HepG2 (cell line): Measurements from ENCODE around the gene ST6GALNAC2. TPM values are rescaled to one million over a fixed set of nuclear protein-coding genes. Genes with fewer than 3 reads are reported as not detected.

Experiments used
- ATAC-seq: fragments of 200-7000 bp; cut with Tn5 transposase; 3 replicates; pipeline ENCODE4 v1.9.1; 2020; ENCODE audit warnings: mild to moderate bottlenecking, moderate library complexity
- BruUV-seq: library from RNA; stranded (reverse); fragments of 400-500 nt; replicated peaks from 2 replicates; lab custom pipeline; 2021; lab: Mats Ljungman, UMichigan
- CTCF ChIA-PET: fragments of 300-600 bp; formaldehyde crosslinking; extraction: SDS; loops from one replicate; lab custom pipeline; 2021; ENCODE audit warnings: low total read pairs, inconsistent platforms, low intra/inter-chr PET ratio; lab: Yijun Ruan, JAX
- POLR2A ChIA-PET: fragments of 350-600 bp; sonication (Branson Sonifier 250); formaldehyde crosslinking; loops from one replicate; lab custom pipeline; 2020; ENCODE audit warnings: antibody characterized with exemption, inconsistent platforms; lab: Yijun Ruan, JAX
- DNase-seq: peaks from one replicate; pipeline ENCODE4 v3.0.0-alpha.2; 2015; ENCODE audit warnings: low spot score
- FAIRE-seq: peaks from 3 replicates; lab custom pipeline; 2011; peaks lifted over from hg19 to GRCh38; lab: Jason Lieb, UNC
- H2AFZ ChIP-seq: one replicate; pipeline ENCODE4 v1.6.1; 2011; ENCODE audit warnings: low read length, inconsistent platforms
- H3K27ac ChIP-seq: fragments of 300-600 bp; 3 replicates; pipeline ENCODE4 v1.8.0; 2011; ENCODE audit warnings: mixed run types, mild to moderate bottlenecking, mixed read lengths, low read length, inconsistent platforms; ENCODE audit not compliant: insufficient read depth; ENCODE audit errors: extremely low read length
- H3K27me3 ChIP-seq, 2 experiments: fragments of 200-600 bp in 1 of 2; 2 replicates in 1 of 2; 3 replicates in 1 of 2; pipeline versions ENCODE4 v1.6.0 to v1.8.0; 2011; ENCODE audit warnings: low read length in 2 of 2, mild to moderate bottlenecking in 2 of 2, moderate library complexity in 2 of 2, inconsistent platforms in 1 of 2; ENCODE audit not compliant: insufficient read depth in 2 of 2, control insufficient read depth in 1 of 2
- H3K36me3 ChIP-seq, 2 experiments: fragments of 200-600 bp in 1 of 2; replicated peaks in 1 of 2; 2 replicates in 1 of 2; 3 replicates in 1 of 2; pipeline versions ENCODE4 v1.5.1 to v1.8.0; 2011; ENCODE audit warnings: low read length in 2 of 2, inconsistent platforms in 1 of 2; ENCODE audit not compliant: insufficient read depth in 2 of 2, control insufficient read depth in 1 of 2
- H3K4me1 ChIP-seq: 2 replicates; pipeline ENCODE4 v1.5.1; 2012; ENCODE audit warnings: low read length, inconsistent platforms; ENCODE audit not compliant: insufficient read depth
- H3K4me2 ChIP-seq: 2 replicates; pipeline ENCODE4 v1.6.0; 2011; ENCODE audit warnings: low read depth, low read length, inconsistent platforms
- H3K4me3 ChIP-seq, 3 experiments: fragments of 200-600 bp in 1 of 3; sonication (generic), shearing (Covaris generic) in 1 of 3; replicated peaks in 1 of 3; 2 replicates each; pipeline ENCODE4 v1.5.1; 2011 to 2016; ENCODE audit warnings: low read length in 3 of 3, inconsistent platforms in 2 of 3, low read depth in 2 of 3, mild to moderate bottlenecking in 2 of 3, control low read depth in 1 of 3, mixed read lengths in 1 of 3; ENCODE audit not compliant: insufficient read depth in 1 of 3
- H3K79me2 ChIP-seq: one replicate; pipeline ENCODE4 v1.6.1; 2011; ENCODE audit warnings: low read length, inconsistent platforms; ENCODE audit not compliant: insufficient read depth
- H3K9ac ChIP-seq: 2 replicates; pipeline ENCODE4 v1.6.0; 2011; ENCODE audit warnings: mild to moderate bottlenecking, low read depth, low read length, inconsistent platforms; ENCODE audit not compliant: insufficient read depth
- H3K9me3 ChIP-seq: 2 replicates; pipeline ENCODE4 v1.5.1; 2012; ENCODE audit warnings: mild to moderate bottlenecking, low read length
- H4K20me1 ChIP-seq: 2 replicates; pipeline ENCODE4 v1.6.0; 2011; ENCODE audit warnings: inconsistent platforms, mild to moderate bottlenecking, low read length, moderate library complexity; ENCODE audit not compliant: insufficient read depth
- GTF3A ChIP-seq: sonication (generic); formaldehyde crosslinking; conservative IDR thresholded peaks from 2 replicates; pipeline ENCODE4 v1.4.0; 2020; ENCODE audit warnings: mild to moderate bottlenecking, missing genetic modification reagents
- HOMEZ ChIP-seq: IDR thresholded peaks from 2 replicates; pipeline ENCODE4 v1.6.1; 2016; ENCODE audit warnings: low read depth
- KLF16 ChIP-seq, 2 experiments: sonication (generic) in 1 of 2; formaldehyde crosslinking in 1 of 2; IDR thresholded peaks; 2 replicates each; pipeline versions ENCODE4 v1.6.1 to v1.8.0; 2016 to 2023; ENCODE audit warnings: missing genetic modification reagents in 2 of 2, missing compliant biosample characterization in 1 of 2
- MEIS1 ChIP-seq: sonication (generic); formaldehyde crosslinking; IDR thresholded peaks from 2 replicates; pipeline ENCODE4 v1.9.0; 2021; ENCODE audit warnings: mild to moderate bottlenecking, missing genetic modification reagents, moderate library complexity, borderline replicate concordance
- MXD1 ChIP-seq: sonication (generic); formaldehyde crosslinking; IDR thresholded peaks from 2 replicates; pipeline ENCODE4 v1.4.0; 2020; ENCODE audit warnings: mild to moderate bottlenecking, missing genetic modification reagents
- RFXAP ChIP-seq: sonication (generic); formaldehyde crosslinking; IDR thresholded peaks from 2 replicates; pipeline ENCODE4 v1.4.0; 2020; ENCODE audit warnings: missing genetic modification reagents, borderline replicate concordance
- SRSF1 ChIP-seq: fragments of 200-400 bp; formaldehyde crosslinking; optimal IDR thresholded peaks from 2 replicates; pipeline ENCODE3; 2017; ENCODE audit warnings: mild to moderate bottlenecking, low read depth, low read length, moderate library complexity
- SUZ12 ChIP-seq: fragments of 150-350 bp; IDR thresholded peaks from 2 replicates; pipeline ENCODE4 v1.6.1; 2014; ENCODE audit warnings: low read depth, low read length
- THAP11 ChIP-seq: IDR thresholded peaks from 2 replicates; pipeline ENCODE4 v1.6.1; 2016; ENCODE audit warnings: missing biosample characterization, missing genetic modification reagents
- ZMYM2 ChIP-seq: sonication (generic); formaldehyde crosslinking; IDR thresholded peaks from 2 replicates; pipeline ENCODE4 v1.8.0; 2022; ENCODE audit warnings: mild to moderate bottlenecking, missing genetic modification reagents
- ZNF33A ChIP-seq: sonication (generic); formaldehyde crosslinking; IDR thresholded peaks from 2 replicates; pipeline ENCODE4 v1.5.1; 2020; ENCODE audit warnings: missing genetic modification reagents, mild to moderate bottlenecking, moderate library complexity, borderline replicate concordance
- ZNF512 ChIP-seq: sonication (generic); formaldehyde crosslinking; IDR thresholded peaks from 2 replicates; pipeline ENCODE4 v1.4.0; 2020; ENCODE audit warnings: mild to moderate bottlenecking, missing genetic modification reagents
- ZNF615 ChIP-seq: sonication (generic); formaldehyde crosslinking; IDR thresholded peaks from 2 replicates; pipeline ENCODE4 v1.5.0; 2020; ENCODE audit warnings: mild to moderate bottlenecking, missing genetic modification reagents, borderline replicate concordance
- WGBS: methylation state at CpG from one replicate; pipeline ENCODE4 v1.1.6; 2017; ENCODE audit warnings: low lambda C conversion rate; 5-methylcytosine and 5-hydroxymethylcytosine counted together
- in situ Hi-C: cut with HindIII; loops from 2 replicates; pipeline ENCODE4 v1.10.0; 2017; ENCODE audit warnings: low pct_unique_long_range_greater_than_20kb; ENCODE audit not compliant: extremely low pct_ligation_motif_present
- intact Hi-C: fragments of 100-400 bp; cut with micrococcal nuclease; formaldehyde crosslinking; loops from one replicate; pipeline ENCODE4 v1.10.0; 2022; ENCODE audit not compliant: unreplicated experiment
- polyA plus RNA-seq, 8 experiments: library from polyadenylated mRNA; depleted of rRNA in 3 of 8; stranded (reverse) in 7 of 8; unstranded in 1 of 8; fragments of >200 nt; fragmentation: Illumina TruSeq in 4 of 8; extraction: Trizol in 4 of 8; gene quantifications; 2 replicates each; pipeline versions ENCODE4 v1.2.1 to v1.2.3, GENCODE V29; 2011 to 2016; ENCODE audit warnings: low read depth in 4 of 8, missing spikeins in 1 of 8, mixed read lengths in 1 of 8; ENCODE audit not compliant: insufficient read depth in 1 of 8
- total RNA-seq, 5 experiments: library from RNA; depleted of rRNA; stranded (reverse); fragments of >200 nt; fragmentation: Illumina TruSeq; extraction: Trizol; gene quantifications; 2 replicates each; pipeline ENCODE4 v1.2.3, GENCODE V29; 2016; ENCODE audit warnings: low read depth in 1 of 5
- TF ChIP-seq, protein P1 (sequence below): fragments of 450-650 bp; IDR thresholded peaks from 2 replicates; pipeline ENCODE4 v1.6.1; 2017; ENCODE audit warnings: mild to moderate bottlenecking
- TF ChIP-seq, protein P2 (sequence below): sonication (generic); formaldehyde crosslinking; IDR thresholded peaks from 2 replicates; pipeline ENCODE4 v1.8.1; 2023; ENCODE audit warnings: mild to moderate bottlenecking, missing genetic modification reagents, borderline replicate concordance

ST6GALNAC2 gene
- total and polyA plus RNA-seq, 2 of the 13 experiments (the other 11 are each of a cell fraction or from before 2014, with no cell fraction given): 0.12 to 0.49 TPM

DNA sequence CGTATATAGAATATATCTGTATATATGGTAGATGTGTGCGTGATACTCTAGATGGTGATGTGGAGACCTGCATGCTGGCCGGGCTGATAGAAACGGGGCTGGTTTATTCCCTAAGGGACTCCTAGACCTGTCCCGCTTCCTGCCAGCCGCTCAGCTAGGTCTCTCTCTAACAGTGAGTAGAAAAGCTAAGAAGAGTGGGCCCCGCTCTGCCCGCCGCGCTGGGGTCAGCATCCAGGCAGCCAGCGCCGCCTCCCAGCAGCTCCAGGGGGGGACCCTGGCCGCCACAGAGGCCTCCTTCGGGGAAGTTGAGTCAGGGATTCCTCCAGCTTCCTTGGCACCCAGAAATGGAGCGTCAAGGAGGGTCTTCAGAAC lies 57.5 kb downstream of the ST6GALNAC2 start:
- no peaks in the 10 kb centered on the region for H4K20me1 ChIP-seq
- no peaks in the 10 kb centered on the region for H3K9me3 ChIP-seq
- TF ChIP-seq HOMEZ (CRISPR knock-in tag) (no peak), RFXAP (CRISPR knock-in tag) (no peak), MXD1 (no peak), SUZ12 (no peak), THAP11 (CRISPR knock-in tag) (no peak), ZMYM2 (CRISPR knock-in tag) (no peak), ZNF33A (CRISPR knock-in tag) (no peak), GTF3A (CRISPR knock-in tag) (no peak), MEIS1 (CRISPR knock-in tag) (0 out of 2 replicates have a peak, but pooled peaks have one; percentile 2), SRSF1 (peak; percentile 35), KLF16 (CRISPR knock-in tag; IDR thresholded peaks at IDR 0.05) (no peak), ZNF615 (no peak), ZNF512 (CRISPR knock-in tag) (no peak)
- TF ChIP-seq, protein P1, sequence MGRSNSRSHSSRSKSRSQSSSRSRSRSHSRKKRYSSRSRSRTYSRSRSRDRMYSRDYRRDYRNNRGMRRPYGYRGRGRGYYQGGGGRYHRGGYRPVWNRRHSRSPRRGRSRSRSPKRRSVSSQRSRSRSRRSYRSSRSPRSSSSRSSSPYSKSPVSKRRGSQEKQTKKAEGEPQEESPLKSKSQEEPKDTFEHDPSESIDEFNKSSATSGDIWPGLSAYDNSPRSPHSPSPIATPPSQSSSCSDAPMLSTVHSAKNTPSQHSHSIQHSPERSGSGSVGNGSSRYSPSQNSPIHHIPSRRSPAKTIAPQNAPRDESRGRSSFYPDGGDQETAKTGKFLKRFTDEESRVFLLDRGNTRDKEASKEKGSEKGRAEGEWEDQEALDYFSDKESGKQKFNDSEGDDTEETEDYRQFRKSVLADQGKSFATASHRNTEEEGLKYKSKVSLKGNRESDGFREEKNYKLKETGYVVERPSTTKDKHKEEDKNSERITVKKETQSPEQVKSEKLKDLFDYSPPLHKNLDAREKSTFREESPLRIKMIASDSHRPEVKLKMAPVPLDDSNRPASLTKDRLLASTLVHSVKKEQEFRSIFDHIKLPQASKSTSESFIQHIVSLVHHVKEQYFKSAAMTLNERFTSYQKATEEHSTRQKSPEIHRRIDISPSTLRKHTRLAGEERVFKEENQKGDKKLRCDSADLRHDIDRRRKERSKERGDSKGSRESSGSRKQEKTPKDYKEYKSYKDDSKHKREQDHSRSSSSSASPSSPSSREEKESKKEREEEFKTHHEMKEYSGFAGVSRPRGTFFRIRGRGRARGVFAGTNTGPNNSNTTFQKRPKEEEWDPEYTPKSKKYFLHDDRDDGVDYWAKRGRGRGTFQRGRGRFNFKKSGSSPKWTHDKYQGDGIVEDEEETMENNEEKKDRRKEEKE: no peak
- TF ChIP-seq, protein P2, sequence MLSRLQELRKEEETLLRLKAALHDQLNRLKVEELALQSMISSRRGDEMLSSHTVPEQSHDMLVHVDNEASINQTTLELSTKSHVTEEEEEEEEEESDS (CRISPR knock-in tag): no peak
- TF ChIP-seq, all 625 proteins: peak for 2
- POLR2A ChIA-PET: interaction anchor here (0.8 to 4.0 kb wide), 12 partner anchors 9 to 69 kb away, joined by 3 to 19 read pairs (median 5); partner anchors contain the start of genes CYGB and PRCD
- Histone ChIP-seq H3K27me3 (no peaks in the 10 kb centered on the region), H3K9ac (no peak overlapping the region), H3K4me3 (no peak overlapping the region), H2AFZ (no peak overlapping the region), H3K36me3 (no peaks in the 10 kb centered on the region), H3K27ac (no peak overlapping the region), H3K79me2 (no peaks in the 10 kb centered on the region), H3K4me1 (peaks cover 91% of the 10 kb centered on the region), H3K4me2 (0 out of 2 replicates have a peak overlapping the region, but pooled peaks have one; percentile 64)
- DNase-seq (no peak), FAIRE-seq (no peak), ATAC-seq (no peak)
- intact Hi-C loops (no loop called here), in situ Hi-C loops (no loop called here)
- no TSS peak for BruUV-seq
- CTCF ChIA-PET: interaction anchor here (1.2 kb wide), 1 partner anchor 19 kb away, joined by 6 read pairs; no protein-coding TSS in a partner anchor
- 90% methylated on average over 15 of the region's 15 CpGs for WGBS
